ENCODE data around the gene CHN2.

Gene CHN2

DNA sequence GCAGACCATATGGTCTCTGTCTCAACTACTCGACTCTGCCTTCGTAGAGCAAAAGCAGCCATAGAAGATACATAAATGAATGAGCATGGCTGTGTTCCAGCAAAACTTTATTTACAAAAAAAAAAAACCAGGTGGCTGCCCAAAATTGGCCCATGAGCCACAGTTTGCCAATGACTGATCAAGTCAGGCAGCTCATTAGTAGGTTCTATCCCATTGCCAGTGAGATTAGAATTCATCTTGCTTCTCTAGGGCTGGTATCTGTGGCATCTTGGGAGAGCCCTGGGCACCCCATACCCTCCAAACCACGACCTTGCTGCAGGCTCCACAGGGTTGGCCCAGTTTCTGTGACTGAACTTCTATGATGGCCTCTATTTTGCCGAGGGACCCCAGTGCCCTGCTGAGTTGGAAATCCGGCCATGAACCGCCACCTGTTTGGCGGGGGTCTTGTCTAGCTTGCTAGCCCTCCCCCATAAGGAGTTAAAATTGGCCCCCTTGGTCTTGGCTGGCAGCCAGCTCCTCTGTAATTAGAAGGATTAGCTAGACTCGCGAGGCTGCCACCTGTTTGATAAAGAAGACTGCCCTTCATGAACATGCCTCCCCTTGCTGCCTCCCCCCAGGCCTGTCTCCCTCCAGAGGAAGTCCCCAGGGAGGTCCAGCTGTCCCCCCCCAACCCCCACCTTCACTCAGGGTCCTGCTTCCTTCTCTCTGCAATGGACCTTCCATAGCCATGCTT, 83.9 kb downstream of the CHN2 start:
- DNase-seq (ENCODE audit: insufficient read length, low spot score): no peak
- no peak for FAIRE-seq

GRCh38 chr7:29281782-29282541, 87.4 kb downstream of the CHN2 start:
- DNase-seq (ENCODE audit: insufficient read length, low spot score): peak; percentile 23
- FAIRE-seq: no peak

DNA sequence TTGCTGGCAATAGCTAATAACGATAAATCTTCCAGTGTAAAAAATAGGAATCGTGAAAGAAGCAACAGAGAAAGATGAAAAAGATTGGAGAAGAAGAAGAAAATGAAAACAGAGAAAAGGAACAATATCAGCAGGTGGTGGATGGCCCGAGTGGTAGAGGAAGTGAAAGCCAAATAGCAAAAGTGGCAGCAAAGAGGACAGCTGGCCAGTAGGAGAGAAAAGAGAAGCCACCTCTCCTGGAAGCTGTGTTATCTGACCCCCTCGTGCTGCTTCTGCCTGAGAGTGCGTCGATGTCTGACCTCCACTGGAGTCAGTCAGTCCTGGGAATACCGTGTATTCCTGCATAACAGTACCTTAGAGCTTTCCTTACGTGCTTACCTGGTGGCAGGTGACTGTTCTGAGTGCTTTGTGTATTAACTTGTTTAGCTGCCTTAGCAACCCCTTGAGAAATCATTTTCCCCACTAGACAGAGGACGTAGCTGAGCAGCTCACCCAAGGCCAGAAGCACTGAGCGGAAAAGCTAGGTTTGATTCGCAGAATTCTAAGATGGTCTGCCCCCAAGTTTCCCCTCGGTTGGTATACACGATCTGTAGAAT, 88.3 kb downstream of the CHN2 start:
- no peak for DNase-seq (ENCODE audit: insufficient read length, low spot score)
- no peak for FAIRE-seq

GRCh38 chr7:29284696-29285443, 90.3 kb downstream of the CHN2 start:
- FAIRE-seq (no peak), DNase-seq (ENCODE audit: insufficient read length, low spot score) (no peak)

- DNase-seq (ENCODE audit: insufficient read length, low spot score) (peak; percentile 30), FAIRE-seq (peak; percentile 52)
Observed at GRCh38 chr7:29285444-29285793, 90.8 kb downstream of the CHN2 start.

DNA sequence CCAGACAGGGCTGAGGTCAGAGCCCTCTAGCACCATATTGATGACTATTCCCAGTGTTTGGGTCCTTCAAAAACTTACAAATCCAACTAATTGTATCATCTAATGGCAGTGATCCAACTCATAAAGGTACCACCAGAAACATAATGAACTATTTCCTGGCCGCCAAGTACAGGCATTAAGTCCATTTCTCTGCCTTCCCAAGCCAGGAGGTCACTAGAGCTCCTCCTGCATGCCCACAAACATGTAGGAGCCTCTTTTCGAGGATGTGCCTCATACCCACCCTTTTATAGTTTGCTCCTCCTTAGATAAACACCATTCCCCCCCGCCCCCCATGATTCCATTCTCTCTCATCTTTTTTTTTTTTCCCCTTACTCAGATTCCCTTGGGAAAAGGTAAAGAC, 91.3 kb downstream of the CHN2 start:
- FAIRE-seq (no peak), DNase-seq (ENCODE audit: insufficient read length, low spot score) (no peak)

GRCh38 chr7:29287366-29287765, 92.8 kb downstream of the CHN2 start:
- no peak for FAIRE-seq
- DNase-seq (ENCODE audit: insufficient read length, low spot score): peak; percentile 26

GRCh38 chr7:29288181-29289091, 93.9 kb downstream of the CHN2 start:
- FAIRE-seq (no peak), DNase-seq (ENCODE audit: insufficient read length, low spot score) (no peak)

DNA sequence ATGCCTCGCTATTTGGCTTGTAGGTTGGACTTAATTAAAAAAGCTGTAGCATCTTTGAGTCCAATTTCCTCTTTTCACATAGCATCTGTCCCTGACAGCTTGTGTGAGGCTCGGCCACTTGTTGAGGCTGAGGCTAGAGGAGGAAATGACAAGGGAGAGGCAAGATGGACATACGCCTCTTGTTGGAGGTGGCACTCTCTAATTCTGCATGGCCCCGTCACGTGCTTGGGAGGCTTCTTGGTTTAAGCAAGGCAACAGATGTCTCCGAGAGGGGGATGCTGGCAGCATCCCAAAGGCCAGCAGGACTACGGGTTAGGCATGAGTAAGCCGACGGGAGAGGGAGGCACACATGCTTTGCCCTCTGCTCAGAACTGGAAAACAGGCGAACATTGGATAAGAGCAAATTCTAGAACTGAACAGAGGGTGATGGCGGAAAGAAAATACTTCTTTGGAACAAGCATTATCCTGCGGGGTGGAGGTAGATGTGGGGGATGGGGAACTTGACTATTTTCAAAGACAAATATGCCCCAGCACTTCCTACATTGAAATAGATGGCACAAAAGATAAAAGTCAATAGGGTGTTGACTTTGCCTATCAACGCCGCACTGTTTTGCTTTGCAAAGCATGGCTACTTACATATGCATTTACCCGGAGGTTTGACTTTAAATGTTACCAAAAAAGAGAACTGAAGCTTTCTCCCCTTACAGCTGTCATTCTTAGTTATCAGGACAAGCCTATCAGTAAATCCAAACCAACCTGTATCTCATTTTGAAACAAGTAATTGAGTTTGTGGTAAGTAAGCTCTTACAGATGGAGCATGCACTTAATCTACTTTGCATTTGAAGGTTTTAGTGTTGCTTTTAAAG, 94.8 kb downstream of the CHN2 start:
- no peak for FAIRE-seq
- DNase-seq (ENCODE audit: insufficient read length, low spot score): no peak

GRCh38 chr7:29290829-29291228, 96.3 kb downstream of the CHN2 start:
- DNase-seq (ENCODE audit: insufficient read length, low spot score) (no peak), FAIRE-seq (no peak)

DNA sequence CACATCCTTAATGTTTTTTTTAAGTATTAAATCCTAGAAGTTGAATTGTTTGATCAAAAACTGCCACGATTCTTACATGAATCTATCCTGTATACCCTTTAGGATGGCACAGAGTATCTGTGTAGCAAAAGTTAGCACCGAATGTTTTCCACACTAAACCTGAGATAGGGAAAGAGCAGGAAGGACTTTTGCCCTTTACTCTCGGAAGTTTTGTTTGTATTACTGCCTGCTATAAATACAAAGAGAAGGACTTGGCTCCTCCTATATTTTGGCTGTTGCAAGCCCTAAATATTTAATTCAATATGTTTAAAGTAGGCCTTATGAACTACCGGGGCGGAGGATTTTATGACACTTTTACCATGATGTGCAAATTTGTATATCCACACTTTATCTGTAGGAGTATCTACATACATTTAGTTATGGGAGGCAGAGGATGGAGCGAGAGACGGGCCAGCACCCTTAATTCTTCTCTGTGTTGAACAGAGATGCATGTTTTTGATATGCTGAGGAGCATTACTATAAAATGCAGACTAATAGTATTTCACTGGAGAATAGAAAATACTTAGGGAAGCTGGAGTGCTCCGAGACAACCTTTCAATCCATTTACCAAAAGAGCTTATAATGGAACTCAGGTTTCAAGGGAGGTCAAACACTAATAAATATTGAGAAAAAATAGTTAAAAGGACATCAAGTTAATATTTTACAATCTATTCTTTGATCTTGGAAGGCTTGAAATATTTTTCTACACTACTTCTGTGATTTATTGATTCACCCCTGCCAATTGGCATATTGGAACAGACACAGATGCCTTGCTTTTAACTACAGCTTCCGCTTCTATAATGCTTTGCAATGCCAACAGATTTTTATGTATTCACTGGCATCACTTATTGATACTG, 97.4 kb downstream of the CHN2 start:
- FAIRE-seq (no peak), DNase-seq (ENCODE audit: insufficient read length, low spot score) (no peak)

- DNase-seq (ENCODE audit: insufficient read length, low spot score) (no peak), FAIRE-seq (no peak)
Observed at GRCh38 chr7:29292886-29293658, 98.5 kb downstream of the CHN2 start.

DNA sequence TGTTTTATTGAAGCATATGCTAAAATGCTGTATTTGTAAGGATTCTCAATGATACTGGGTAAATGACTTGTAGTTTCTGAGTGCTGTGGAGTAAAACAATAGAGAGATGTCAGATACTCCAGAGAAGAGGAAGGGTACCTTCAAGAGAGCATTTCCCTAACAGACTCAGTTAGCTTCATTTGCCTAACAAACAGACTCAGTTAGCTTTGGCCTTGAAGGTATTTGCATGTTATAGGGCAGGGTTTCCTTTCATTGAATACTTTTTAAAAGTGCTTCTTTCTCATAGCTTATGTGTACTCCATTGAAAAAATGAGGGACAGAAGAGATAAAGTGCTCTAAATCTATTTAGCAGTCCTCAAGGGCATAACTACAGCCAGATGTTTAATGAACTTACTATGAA, 101.8 kb downstream of the CHN2 start:
- FAIRE-seq: no peak
- no peak for DNase-seq (ENCODE audit: insufficient read length, low spot score)

DNA sequence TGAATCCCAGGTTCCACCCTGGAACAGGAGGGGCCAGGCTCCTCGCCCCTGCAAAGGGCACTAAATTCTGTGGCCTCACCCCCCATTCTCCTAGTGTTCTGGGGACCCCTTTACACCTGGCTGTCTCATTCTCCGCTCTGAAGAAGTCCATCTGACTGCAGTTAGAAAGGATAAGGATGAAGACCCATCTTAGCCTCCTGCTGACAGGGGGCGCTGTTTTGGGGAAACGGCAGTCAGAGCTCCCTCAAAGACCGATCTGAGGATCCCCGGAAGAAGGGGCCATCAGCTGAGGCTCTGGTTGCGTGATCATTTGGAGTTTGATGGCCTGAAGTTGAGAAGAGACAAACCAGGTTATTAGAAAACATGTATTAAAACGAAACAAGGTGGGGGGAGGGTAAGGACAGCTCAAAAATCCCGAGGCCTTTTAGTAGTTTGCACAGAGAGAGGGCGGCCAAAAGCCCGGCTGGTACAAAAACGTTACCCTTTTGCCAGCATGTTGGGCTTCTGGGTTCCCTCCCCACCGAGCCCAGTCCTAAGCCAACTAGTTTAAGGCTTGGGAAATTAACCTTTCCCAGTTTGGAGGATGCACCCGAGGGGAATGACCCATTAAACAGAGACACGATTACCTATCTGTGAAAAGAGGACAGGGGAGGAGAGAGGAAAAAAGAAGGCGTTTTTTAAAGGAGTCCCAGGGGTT, 102.8 kb downstream of the CHN2 start:
- FAIRE-seq (no peak), DNase-seq (ENCODE audit: insufficient read length, low spot score) (no peak)

DNA sequence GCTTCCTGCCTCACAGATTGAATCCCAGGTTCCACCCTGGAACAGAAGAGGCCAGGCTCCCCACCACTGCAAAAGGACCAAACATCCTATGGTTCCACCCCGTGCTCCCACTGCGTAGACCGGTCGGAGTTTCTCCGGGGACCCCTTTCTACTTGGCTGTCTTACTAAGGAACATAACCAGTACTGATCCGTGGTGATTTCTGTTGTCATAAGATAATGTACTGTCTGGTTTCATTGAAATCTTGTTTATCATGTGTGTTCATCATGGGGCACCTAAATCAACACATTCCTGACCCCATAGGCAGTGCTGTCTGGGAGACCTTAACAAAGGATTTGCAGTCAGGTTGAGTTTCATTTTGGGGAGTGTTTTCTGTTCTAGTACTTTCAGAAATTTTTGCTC, 104.5 kb downstream of the CHN2 start:
- no peak for DNase-seq (ENCODE audit: insufficient read length, low spot score)
- no peak for FAIRE-seq

- DNase-seq (ENCODE audit: insufficient read length, low spot score) (no peak), FAIRE-seq (no peak)
Observed at GRCh38 chr7:29300026-29300480, 105.5 kb downstream of the CHN2 start.

DNA sequence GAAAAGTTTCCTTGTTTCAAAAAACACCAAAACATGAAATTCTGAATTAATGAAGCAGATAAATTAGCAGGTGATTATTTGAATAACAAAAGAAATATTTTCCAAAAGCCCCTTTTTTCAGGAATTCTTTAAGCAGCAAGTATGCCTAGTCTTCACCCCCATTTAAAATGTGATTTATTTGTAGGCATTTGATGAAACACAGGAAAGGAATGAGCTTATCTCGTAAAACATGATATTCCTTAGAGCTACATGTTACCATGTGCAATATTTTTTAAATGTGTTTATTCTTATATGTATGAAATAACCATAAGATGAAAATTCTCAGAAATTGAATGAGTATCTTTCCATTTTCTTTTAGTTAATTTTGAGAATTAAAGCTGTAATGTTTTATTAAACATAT, 106.1 kb downstream of the CHN2 start:
- FAIRE-seq (no peak), DNase-seq (ENCODE audit: insufficient read length, low spot score) (no peak)
